Measurements from ENCODE around the gene MIDN.

DNA sequence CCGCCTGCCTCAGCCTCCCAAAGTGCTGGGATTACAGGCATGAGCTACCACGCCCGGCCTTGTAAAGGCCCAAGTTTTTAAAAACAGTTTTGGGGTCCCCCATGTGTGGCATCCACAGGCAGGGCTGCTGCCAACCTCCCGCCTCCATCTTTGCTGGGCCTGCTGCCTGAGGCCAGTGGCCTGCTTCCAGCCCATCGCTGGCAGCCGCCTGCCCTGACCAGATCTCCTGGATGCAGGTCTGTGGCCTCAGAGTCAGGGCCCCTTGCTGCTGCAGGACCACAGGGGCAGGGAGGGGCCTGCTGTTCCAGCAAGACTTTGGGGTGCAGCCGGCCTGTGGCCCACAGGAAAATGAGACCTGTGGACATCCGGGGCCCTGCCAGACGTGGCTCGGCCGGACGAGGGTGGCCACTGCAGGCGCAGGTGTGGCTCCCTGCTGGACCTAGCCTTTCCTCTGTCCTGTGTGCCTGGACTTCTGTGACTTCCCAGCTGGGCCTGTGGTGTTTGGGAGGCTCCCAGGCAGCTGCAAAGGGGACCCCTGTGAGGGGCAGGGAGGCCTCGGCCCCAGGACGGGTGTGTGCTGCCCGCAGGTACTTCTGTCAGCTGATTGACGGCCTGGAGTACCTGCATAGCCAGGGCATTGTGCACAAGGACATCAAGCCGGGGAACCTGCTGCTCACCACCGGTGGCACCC is 28.5 kb upstream of the MIDN start:
- TF ChIP-seq CTCF (conservative IDR thresholded peaks at IDR 0.05 in 1 of 2, IDR thresholded peaks at IDR 0.05 in 1 of 2; ENCODE audit: low read depth in 1 of 2, low read length in 2 of 2) = no peak
- TF ChIP-seq EZH2 (IDR thresholded peaks at IDR 0.05; ENCODE audit: low read length, missing control alignments) = no peak
